GM23338 (cell line): Measurements from ENCODE around the gene MAPT.

Source experiments
- EZH2 ChIP-seq: fragments of 200-600 bp; sonication (generic); IDR thresholded peaks from one replicate; pipeline ENCODE4 v1.8.0; 2017; ENCODE audit warnings: antibody characterized with exemption, mild to moderate bottlenecking, low read depth; ENCODE audit not compliant: unreplicated experiment
- POLR2AphosphoS5 ChIP-seq: IDR thresholded peaks from 2 replicates; pipeline ENCODE4 v1.6.1; 2016; ENCODE audit warnings: antibody characterized with exemption, low read depth
- TF ChIP-seq, protein P1 (sequence below), 2 experiments: fragments of 200-600 bp in 1 of 2; sonication (generic) in 1 of 2; conservative IDR thresholded peaks; 2 replicates each; pipeline versions ENCODE4 v1.5.1 to v1.6.1; 2016 to 2017; ENCODE audit warnings: antibody characterized with exemption in 2 of 2, low read depth in 2 of 2, mild to moderate bottlenecking in 2 of 2, moderate library complexity in 1 of 2
- TF ChIP-seq, protein P2 (sequence below): IDR thresholded peaks from one replicate; pipeline ENCODE4 v1.6.1; 2018; ENCODE audit warnings: antibody characterized with exemption; ENCODE audit not compliant: unreplicated experiment

DNA sequence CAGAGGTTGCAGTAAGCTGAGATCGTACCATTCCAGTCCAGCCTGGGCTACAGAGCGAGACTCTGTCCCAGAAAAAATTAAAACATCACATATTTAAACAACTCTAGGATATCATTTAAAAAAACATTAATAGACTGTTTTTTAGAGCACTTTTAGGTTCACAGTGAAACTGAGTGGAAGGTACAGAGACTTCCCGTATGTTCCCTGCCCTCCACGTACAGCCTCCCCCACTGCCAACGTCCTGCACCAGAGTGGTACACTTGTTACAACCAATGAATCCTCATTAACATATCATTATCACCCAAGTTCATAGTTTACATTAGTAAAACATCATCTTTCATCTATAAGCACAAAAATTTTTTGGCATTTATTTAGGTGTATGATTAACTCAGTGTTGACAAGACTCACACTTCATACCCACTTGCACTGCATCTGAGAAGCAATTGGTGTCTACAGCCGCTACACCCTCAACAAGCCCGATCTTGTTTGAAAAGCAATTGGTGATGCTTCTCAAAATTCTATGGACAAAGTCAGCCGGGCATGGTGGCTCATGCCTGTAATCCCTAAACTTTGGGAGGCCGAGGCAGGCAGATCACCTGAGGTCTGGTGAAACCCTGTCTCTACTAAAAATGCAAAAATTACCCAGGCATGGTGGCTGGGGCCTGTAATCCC, 64.8 kb downstream of the MAPT start:
- TF ChIP-seq, protein P1, sequence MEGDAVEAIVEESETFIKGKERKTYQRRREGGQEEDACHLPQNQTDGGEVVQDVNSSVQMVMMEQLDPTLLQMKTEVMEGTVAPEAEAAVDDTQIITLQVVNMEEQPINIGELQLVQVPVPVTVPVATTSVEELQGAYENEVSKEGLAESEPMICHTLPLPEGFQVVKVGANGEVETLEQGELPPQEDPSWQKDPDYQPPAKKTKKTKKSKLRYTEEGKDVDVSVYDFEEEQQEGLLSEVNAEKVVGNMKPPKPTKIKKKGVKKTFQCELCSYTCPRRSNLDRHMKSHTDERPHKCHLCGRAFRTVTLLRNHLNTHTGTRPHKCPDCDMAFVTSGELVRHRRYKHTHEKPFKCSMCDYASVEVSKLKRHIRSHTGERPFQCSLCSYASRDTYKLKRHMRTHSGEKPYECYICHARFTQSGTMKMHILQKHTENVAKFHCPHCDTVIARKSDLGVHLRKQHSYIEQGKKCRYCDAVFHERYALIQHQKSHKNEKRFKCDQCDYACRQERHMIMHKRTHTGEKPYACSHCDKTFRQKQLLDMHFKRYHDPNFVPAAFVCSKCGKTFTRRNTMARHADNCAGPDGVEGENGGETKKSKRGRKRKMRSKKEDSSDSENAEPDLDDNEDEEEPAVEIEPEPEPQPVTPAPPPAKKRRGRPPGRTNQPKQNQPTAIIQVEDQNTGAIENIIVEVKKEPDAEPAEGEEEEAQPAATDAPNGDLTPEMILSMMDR (conservative IDR thresholded peaks at IDR 0.05; ENCODE audit: low read depth in 2 of 2), result no peak
- no peak for TF ChIP-seq POLR2AphosphoS5
- TF ChIP-seq EZH2, result no peak
- TF ChIP-seq, protein P2, sequence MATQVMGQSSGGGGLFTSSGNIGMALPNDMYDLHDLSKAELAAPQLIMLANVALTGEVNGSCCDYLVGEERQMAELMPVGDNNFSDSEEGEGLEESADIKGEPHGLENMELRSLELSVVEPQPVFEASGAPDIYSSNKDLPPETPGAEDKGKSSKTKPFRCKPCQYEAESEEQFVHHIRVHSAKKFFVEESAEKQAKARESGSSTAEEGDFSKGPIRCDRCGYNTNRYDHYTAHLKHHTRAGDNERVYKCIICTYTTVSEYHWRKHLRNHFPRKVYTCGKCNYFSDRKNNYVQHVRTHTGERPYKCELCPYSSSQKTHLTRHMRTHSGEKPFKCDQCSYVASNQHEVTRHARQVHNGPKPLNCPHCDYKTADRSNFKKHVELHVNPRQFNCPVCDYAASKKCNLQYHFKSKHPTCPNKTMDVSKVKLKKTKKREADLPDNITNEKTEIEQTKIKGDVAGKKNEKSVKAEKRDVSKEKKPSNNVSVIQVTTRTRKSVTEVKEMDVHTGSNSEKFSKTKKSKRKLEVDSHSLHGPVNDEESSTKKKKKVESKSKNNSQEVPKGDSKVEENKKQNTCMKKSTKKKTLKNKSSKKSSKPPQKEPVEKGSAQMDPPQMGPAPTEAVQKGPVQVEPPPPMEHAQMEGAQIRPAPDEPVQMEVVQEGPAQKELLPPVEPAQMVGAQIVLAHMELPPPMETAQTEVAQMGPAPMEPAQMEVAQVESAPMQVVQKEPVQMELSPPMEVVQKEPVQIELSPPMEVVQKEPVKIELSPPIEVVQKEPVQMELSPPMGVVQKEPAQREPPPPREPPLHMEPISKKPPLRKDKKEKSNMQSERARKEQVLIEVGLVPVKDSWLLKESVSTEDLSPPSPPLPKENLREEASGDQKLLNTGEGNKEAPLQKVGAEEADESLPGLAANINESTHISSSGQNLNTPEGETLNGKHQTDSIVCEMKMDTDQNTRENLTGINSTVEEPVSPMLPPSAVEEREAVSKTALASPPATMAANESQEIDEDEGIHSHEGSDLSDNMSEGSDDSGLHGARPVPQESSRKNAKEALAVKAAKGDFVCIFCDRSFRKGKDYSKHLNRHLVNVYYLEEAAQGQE, result no peak
